Neural cell (in vitro differentiated cells): ENCODE data around the gene DDX31. TPM values are rescaled to one million over a fixed set of nuclear protein-coding genes. Genes with fewer than 3 reads are reported as not detected.

Source experiments
- H2AFZ ChIP-seq: fragments of 200-600, 300-800 bp; sonication (generic), shearing (Covaris generic); 2 replicates; pipeline ENCODE4 v1.6.0; 2014; ENCODE audit warnings: low read depth, mild to moderate bottlenecking, antibody characterized with exemption, low read length, moderate library complexity
- H3F3A ChIP-seq: fragments of 200-600 bp; shearing (Covaris generic); 2 replicates; pipeline ENCODE4 v1.6.1; 2016; ENCODE audit warnings: mild to moderate bottlenecking, moderate library complexity, mixed read lengths, antibody characterized with exemption, low read length; ENCODE audit not compliant: insufficient read depth, poor library complexity, severe bottlenecking
- H3K27ac ChIP-seq: fragments of 200-600, 300-800 bp; sonication (generic), shearing (Covaris generic); 2 replicates; pipeline ENCODE4 v1.5.1; 2014; ENCODE audit warnings: mild to moderate bottlenecking, low read length, moderate library complexity
- H3K27me3 ChIP-seq: fragments of 300-800, 200-600 bp; sonication (generic), shearing (Covaris generic); 2 replicates; pipeline ENCODE4 v1.6.0; 2014; ENCODE audit warnings: mild to moderate bottlenecking, low read depth, low read length, moderate library complexity; ENCODE audit not compliant: insufficient read depth
- H3K36me3 ChIP-seq: fragments of 300-800, 200-600 bp; sonication (generic), shearing (Covaris generic); 2 replicates; pipeline ENCODE4 v1.5.1; 2014; ENCODE audit warnings: mild to moderate bottlenecking, antibody characterized with exemption, low read length, moderate library complexity; ENCODE audit not compliant: insufficient read depth
- H3K4me2 ChIP-seq: fragments of 300-800, 200-600 bp; sonication (generic), shearing (Covaris generic); 2 replicates; pipeline ENCODE4 v1.6.0; 2014; ENCODE audit warnings: mild to moderate bottlenecking, low read length
- H3K4me3 ChIP-seq: fragments of 300-800, 200-600 bp; sonication (generic), shearing (Covaris generic); 2 replicates; pipeline ENCODE4 v1.5.1; 2014; ENCODE audit warnings: mild to moderate bottlenecking, low read length, moderate library complexity
- H3K79me2 ChIP-seq: fragments of 200-600 bp; shearing (Covaris generic); replicated peaks from 2 replicates; pipeline ENCODE4 v1.6.0; 2014; ENCODE audit warnings: mild to moderate bottlenecking, low read length, moderate library complexity; ENCODE audit not compliant: insufficient read depth
- H3K9ac ChIP-seq: fragments of 300-800, 200-600 bp; sonication (generic), shearing (Covaris generic); 2 replicates; pipeline ENCODE4 v1.6.1; 2016; ENCODE audit warnings: mild to moderate bottlenecking, low read length, mixed read lengths
- H3K9me2 ChIP-seq: fragments of 200-600 bp; shearing (Covaris generic); 2 replicates; pipeline ENCODE4 v1.6.1; 2016; ENCODE audit warnings: mild to moderate bottlenecking, low read length, mixed read lengths; ENCODE audit not compliant: insufficient read depth
- H3K9me3 ChIP-seq: fragments of 200-600, 300-800 bp; sonication (generic), shearing (Covaris generic); 2 replicates; pipeline ENCODE4 v1.6.1; 2016; ENCODE audit warnings: mild to moderate bottlenecking, mixed run types, low read length, moderate library complexity, mixed read lengths
- H4K20me1 ChIP-seq: fragments of 200-600 bp; shearing (Covaris generic); 2 replicates; pipeline ENCODE4 v1.6.1; 2016; ENCODE audit warnings: mild to moderate bottlenecking, mixed run types; ENCODE audit not compliant: insufficient read depth
- EP300 ChIP-seq: fragments of 450-650 bp; conservative IDR thresholded peaks from 2 replicates; pipeline ENCODE4 v1.6.1; 2014; ENCODE audit warnings: antibody characterized with exemption, mild to moderate bottlenecking, moderate library complexity; ENCODE audit not compliant: poor library complexity, severe bottlenecking
- EZH2 ChIP-seq: fragments of 200-600, 300-800 bp; shearing (Covaris generic), sonication (generic); IDR thresholded peaks from 2 replicates; pipeline ENCODE4 v1.6.1; 2014; ENCODE audit warnings: antibody characterized with exemption, low read length, borderline replicate concordance, mild to moderate bottlenecking; ENCODE audit not compliant: insufficient read depth, poor library complexity, severe bottlenecking
- MXI1 ChIP-seq: fragments of 450-650 bp; conservative IDR thresholded peaks from 2 replicates; pipeline ENCODE4 v1.6.1; 2014; ENCODE audit warnings: antibody characterized with exemption, mild to moderate bottlenecking; ENCODE audit not compliant: poor library complexity, severe bottlenecking
- POLR2AphosphoS5 ChIP-seq: IDR thresholded peaks from 2 replicates; pipeline ENCODE4 v1.6.1; 2012
- RAD21 ChIP-seq: fragments of 450-650 bp; conservative IDR thresholded peaks from 2 replicates; pipeline ENCODE4 v1.6.1; 2014; ENCODE audit warnings: antibody characterized with exemption, mild to moderate bottlenecking, moderate library complexity
- SMC3 ChIP-seq: fragments of 450-650 bp; conservative IDR thresholded peaks from 2 replicates; pipeline ENCODE4 v1.6.1; 2014; ENCODE audit warnings: antibody characterized with exemption, mild to moderate bottlenecking, moderate library complexity; ENCODE audit not compliant: poor library complexity
- TAF1 ChIP-seq: IDR thresholded peaks from 2 replicates; pipeline ENCODE4 v1.6.1; 2012; ENCODE audit warnings: low read depth
- polyA plus RNA-seq: library from polyadenylated mRNA; depleted of rRNA; stranded (reverse); fragments of >200 nt; gene quantifications from 2 replicates; pipeline ENCODE4 v1.2.3, GENCODE V29; 2014
- TF ChIP-seq, protein P1 (sequence below): fragments of 450-650 bp; IDR thresholded peaks from 2 replicates; pipeline ENCODE4 v1.5.1; 2014; ENCODE audit warnings: antibody characterized with exemption, mild to moderate bottlenecking, moderate library complexity; ENCODE audit not compliant: poor library complexity, severe bottlenecking
- TF ChIP-seq, protein P2 (sequence below): IDR thresholded peaks from 2 replicates; pipeline ENCODE4 v1.6.1; 2012; ENCODE audit warnings: borderline replicate concordance

Gene DDX31
- polyA plus RNA-seq, 1 donor from 2014 or later: 12.8 TPM

DNA sequence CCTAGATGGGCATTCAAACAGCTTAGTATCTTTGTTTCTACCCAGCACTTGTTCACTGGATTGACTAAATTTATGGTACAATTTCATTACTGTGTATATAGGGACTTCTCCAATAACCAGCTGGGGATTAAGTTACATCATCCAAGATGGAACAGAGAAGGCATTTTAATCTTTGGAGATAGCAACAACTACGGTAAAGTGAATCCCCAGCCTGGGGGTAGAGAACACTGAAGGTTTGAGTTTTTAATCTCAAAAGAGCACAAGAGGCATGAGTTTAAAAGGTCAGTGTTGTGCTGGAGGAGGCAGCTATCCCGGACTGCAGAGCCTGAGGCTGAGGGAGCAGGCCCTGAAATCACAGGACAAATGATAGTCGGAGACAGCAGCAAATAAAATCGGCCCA lies 28.6 kb downstream of the DDX31 start:
- no peaks in the 10 kb centered on the region for H3K9me3 ChIP-seq
- no peak overlapping the region for H3K4me3 ChIP-seq
- H3K27ac ChIP-seq: no peak overlapping the region
- no peak overlapping the region for H2AFZ ChIP-seq
- no peaks in the 10 kb centered on the region for H3F3A ChIP-seq
- TF ChIP-seq EP300 (no peak), POLR2AphosphoS5 (no peak), MXI1 (no peak), EZH2 (no peak), SMC3 (no peak), RAD21 (no peak)
- TF ChIP-seq, protein P1, sequence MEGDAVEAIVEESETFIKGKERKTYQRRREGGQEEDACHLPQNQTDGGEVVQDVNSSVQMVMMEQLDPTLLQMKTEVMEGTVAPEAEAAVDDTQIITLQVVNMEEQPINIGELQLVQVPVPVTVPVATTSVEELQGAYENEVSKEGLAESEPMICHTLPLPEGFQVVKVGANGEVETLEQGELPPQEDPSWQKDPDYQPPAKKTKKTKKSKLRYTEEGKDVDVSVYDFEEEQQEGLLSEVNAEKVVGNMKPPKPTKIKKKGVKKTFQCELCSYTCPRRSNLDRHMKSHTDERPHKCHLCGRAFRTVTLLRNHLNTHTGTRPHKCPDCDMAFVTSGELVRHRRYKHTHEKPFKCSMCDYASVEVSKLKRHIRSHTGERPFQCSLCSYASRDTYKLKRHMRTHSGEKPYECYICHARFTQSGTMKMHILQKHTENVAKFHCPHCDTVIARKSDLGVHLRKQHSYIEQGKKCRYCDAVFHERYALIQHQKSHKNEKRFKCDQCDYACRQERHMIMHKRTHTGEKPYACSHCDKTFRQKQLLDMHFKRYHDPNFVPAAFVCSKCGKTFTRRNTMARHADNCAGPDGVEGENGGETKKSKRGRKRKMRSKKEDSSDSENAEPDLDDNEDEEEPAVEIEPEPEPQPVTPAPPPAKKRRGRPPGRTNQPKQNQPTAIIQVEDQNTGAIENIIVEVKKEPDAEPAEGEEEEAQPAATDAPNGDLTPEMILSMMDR: no peak
- TF ChIP-seq, protein P2, sequence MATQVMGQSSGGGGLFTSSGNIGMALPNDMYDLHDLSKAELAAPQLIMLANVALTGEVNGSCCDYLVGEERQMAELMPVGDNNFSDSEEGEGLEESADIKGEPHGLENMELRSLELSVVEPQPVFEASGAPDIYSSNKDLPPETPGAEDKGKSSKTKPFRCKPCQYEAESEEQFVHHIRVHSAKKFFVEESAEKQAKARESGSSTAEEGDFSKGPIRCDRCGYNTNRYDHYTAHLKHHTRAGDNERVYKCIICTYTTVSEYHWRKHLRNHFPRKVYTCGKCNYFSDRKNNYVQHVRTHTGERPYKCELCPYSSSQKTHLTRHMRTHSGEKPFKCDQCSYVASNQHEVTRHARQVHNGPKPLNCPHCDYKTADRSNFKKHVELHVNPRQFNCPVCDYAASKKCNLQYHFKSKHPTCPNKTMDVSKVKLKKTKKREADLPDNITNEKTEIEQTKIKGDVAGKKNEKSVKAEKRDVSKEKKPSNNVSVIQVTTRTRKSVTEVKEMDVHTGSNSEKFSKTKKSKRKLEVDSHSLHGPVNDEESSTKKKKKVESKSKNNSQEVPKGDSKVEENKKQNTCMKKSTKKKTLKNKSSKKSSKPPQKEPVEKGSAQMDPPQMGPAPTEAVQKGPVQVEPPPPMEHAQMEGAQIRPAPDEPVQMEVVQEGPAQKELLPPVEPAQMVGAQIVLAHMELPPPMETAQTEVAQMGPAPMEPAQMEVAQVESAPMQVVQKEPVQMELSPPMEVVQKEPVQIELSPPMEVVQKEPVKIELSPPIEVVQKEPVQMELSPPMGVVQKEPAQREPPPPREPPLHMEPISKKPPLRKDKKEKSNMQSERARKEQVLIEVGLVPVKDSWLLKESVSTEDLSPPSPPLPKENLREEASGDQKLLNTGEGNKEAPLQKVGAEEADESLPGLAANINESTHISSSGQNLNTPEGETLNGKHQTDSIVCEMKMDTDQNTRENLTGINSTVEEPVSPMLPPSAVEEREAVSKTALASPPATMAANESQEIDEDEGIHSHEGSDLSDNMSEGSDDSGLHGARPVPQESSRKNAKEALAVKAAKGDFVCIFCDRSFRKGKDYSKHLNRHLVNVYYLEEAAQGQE: no peak
- H3K9ac ChIP-seq: no peak overlapping the region
- H3K27me3 ChIP-seq: no peaks in the 10 kb centered on the region
- H3K36me3 ChIP-seq: peaks cover 6% of the 10 kb centered on the region
- no peak overlapping the region for H3K4me2 ChIP-seq
- no peaks in the 10 kb centered on the region for H4K20me1 ChIP-seq
- no peaks in the 10 kb centered on the region for H3K79me2 ChIP-seq
- H3K9me2 ChIP-seq: no peaks in the 10 kb centered on the region

GRCh38 chr9:132639322-132639721 lies 30.5 kb downstream of the DDX31 start:
- no peaks in the 10 kb centered on the region for H3K9me2 ChIP-seq
- no peak overlapping the region for H3K4me2 ChIP-seq
- TF ChIP-seq MXI1: no peak
- TF ChIP-seq, protein P1: no peak
- no peak for TF ChIP-seq TAF1
- TF ChIP-seq EZH2: no peak
- no peak for TF ChIP-seq POLR2AphosphoS5
- TF ChIP-seq RAD21: no peak
- no peak for TF ChIP-seq EP300
- TF ChIP-seq SMC3: no peak
- TF ChIP-seq, protein P2: no peak
- H3K27ac ChIP-seq: no peak overlapping the region
- no peaks in the 10 kb centered on the region for H3K79me2 ChIP-seq
- H3K9ac ChIP-seq: no peak overlapping the region
- no peaks in the 10 kb centered on the region for H3K27me3 ChIP-seq
- no peaks in the 10 kb centered on the region for H3K36me3 ChIP-seq
- no peak overlapping the region for H2AFZ ChIP-seq
- H3K9me3 ChIP-seq: no peaks in the 10 kb centered on the region
- no peaks in the 10 kb centered on the region for H4K20me1 ChIP-seq
- H3K4me3 ChIP-seq: no peak overlapping the region
- no peaks in the 10 kb centered on the region for H3F3A ChIP-seq
